ENCODE measurements around the gene CBX4.

- TF ChIP-seq CTCF (IDR thresholded peaks at IDR 0.05) (no peak), POLR2A (IDR thresholded peaks at IDR 0.05) (no peak)
These were observed 54.8 kb downstream of the CBX4 start for GRCh38 chr17:79784353-79785016.
